Heart right ventricle (tissue), 16 donors: ENCODE measurements around the gene HSD17B3. TPM values are rescaled to one million over a fixed set of nuclear protein-coding genes. Genes with fewer than 3 reads are reported as not detected.
"Not testable (repeated sequence)": the region's sequence is repeated elsewhere in the genome, so short reads cannot be mapped to it uniquely, and the experiment has no call there.

ENCODE experiments used
- ATAC-seq, 8 donors: fragments of 200-7000 bp; cut with Tn5 transposase; one replicate each; pipeline ENCODE4 v1.9.1; 2020; ENCODE audit warnings: mild to moderate bottlenecking in 8 of 8, moderate library complexity in 8 of 8, moderate number of reproducible peaks in 1 of 8
- DNase-seq, 2 donors: peaks; one replicate each; pipeline ENCODE4 v3.0.0-alpha.2; 2020
- H3K27ac ChIP-seq, 10 donors: fragments of 200-600 bp; sonication (generic) in 2 of 10; one replicate each; pipeline versions ENCODE4 v1.5.0 to v1.8.0; 2020 to 2022; ENCODE audit warnings: mild to moderate bottlenecking in 3 of 10
- H3K27me3 ChIP-seq, 7 donors: fragments of 200-600 bp; one replicate each; pipeline ENCODE4 v1.8.0; 2021 to 2022; ENCODE audit warnings: mild to moderate bottlenecking in 2 of 7
- H3K36me3 ChIP-seq, 9 donors: fragments of 200-600 bp; sonication (generic) in 1 of 9; one replicate each; pipeline versions ENCODE4 v1.5.0 to v1.8.0; 2020 to 2022; ENCODE audit warnings: mild to moderate bottlenecking in 2 of 9
- H3K4me1 ChIP-seq, 9 donors: fragments of 200-600 bp; sonication (generic) in 1 of 9; one replicate each; pipeline versions ENCODE4 v1.5.0 to v1.8.0; 2020 to 2022; ENCODE audit warnings: mild to moderate bottlenecking in 4 of 9
- H3K4me3 ChIP-seq, 10 donors: fragments of 200-600 bp; sonication (generic) in 2 of 10; one replicate each; pipeline versions ENCODE4 v1.5.0 to v1.8.0; 2020 to 2022; ENCODE audit warnings: mild to moderate bottlenecking in 7 of 10, moderate library complexity in 2 of 10
- H3K9me3 ChIP-seq, 11 donors: fragments of 200-600 bp in 10 of 11; sonication (generic) in 2 of 11; one replicate each; pipeline versions ENCODE4 v1.5.0 to v1.8.0; 2013 to 2022; ENCODE audit warnings: mild to moderate bottlenecking in 2 of 11, control low read depth in 1 of 11, moderate library complexity in 1 of 11
- CTCF ChIP-seq, 9 donors: fragments of 200-600 bp; sonication (generic) in 2 of 9; IDR thresholded peaks; one replicate each; pipeline versions ENCODE4 v1.5.0 to v1.8.0; 2021 to 2022; ENCODE audit warnings: antibody characterized with exemption in 9 of 9, mild to moderate bottlenecking in 5 of 9, moderate library complexity in 1 of 9
- WGBS, 2 donors: extraction: QIAGEN DNeasy Blood & Tissue Kit; methylation state at CpG; one replicate each; pipeline ENCODE4 v1.1.7; 2013; ENCODE audit warnings: inconsistent platforms in 1 of 2; 5-methylcytosine and 5-hydroxymethylcytosine counted together
- intact Hi-C, 10 donors: fragments of 100-400 bp; cut with DNase I; formaldehyde crosslinking; loops; one replicate each; pipeline versions ENCODE4 v1.11.1 to v1.14.2; 2022
- polyA plus RNA-seq, 2 donors: library from polyadenylated mRNA; stranded (reverse); fragments of 200-250 nt; gene quantifications; one replicate each; pipeline ENCODE4 v1.2.3, GENCODE V29; 2013
- total RNA-seq, 10 donors: library from RNA; stranded (reverse); fragmentation: NEBNext Ultra II Directional in 3 of 10; extraction: Animal tissue kit (Norgen Biotek cat#: 25700) in 3 of 10; gene quantifications; one replicate each; pipeline versions ENCODE4 v1.2.1 to v1.2.4, GENCODE V29; 2021 to 2023
- donor health status: Arrhythmogenic right ventricular cardiomyopathy.
- donor health status: ischemic (EF 13 %, LVEDD 7.1; RV severe dilation, severe dysfunction).
- donor health status: healthy with polysubstance abuse.
- donor health status: DM: no; HTN: yes; CAD: no.
- donor health status: DM: no; HTN: no; CAD: no.
- donor health status: ischemic (EF 25% LVEDD 6.9; RV normal size, moderate dysfunction).
- donor health status: ischemic (EF 25% LVEDD 5.7; RV mildly dilated, moderate dysfunction).
- donor health status: healthy.
- donor health status: DM: yes; HTN: yes; CAD: no.
- donor health status: Ischemic cardiomyopathy.
- donor health status: ischemic (EF 35%, LVEDD 5.7; RV mildly dilated, moderate dysfunction).
- donor health status: nonischemic (EF 11% LVEDD 7.7; RV severe dilation, severe dysfunction).
- donor health status: DM: yes; HTN: yes; CAD: no.
- donor health status: PGD.
- donor health status: ischemic (EF 29% LVEDD 5.4; RV normal size, mild dysfunction).
- donor health status: nonischemic (EF 23%, LVEDD 6.1; RV moderate dilation, normal function).

Gene HSD17B3
- total and polyA plus RNA-seq, 12 donors, result 0.66 to 12.2 (median 1.2) TPM

DNA sequence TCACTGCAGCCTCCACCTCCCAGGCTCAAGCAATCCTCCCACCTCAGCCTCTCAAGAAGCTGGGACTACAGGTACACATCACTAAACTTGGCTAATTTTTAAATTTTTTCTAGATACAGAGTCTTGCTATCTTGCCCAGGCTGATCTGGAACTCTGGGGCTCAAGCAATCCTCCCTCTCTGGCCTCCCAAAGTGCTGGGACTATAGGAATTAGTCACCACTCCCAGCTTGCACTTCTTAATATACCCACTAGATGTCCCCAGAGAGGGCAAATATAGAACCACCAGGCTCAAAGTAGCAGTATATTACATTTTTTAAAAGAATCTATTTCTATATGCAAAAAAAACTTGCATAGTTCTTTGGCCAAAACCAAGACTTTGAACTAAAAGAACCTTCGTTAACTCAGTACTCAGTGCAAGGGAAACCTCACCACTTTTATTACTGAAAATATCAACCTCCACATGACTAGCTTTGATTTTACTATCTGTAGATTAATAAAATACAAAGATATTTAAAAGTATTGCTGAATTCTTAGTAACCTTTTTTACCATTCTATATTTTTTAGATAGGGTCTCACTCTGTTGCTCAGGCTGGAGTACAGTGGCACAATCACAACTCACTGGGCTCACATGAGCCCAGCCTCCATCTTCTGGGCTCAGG is 25.8 kb upstream of the HSD17B3 start:
- DNase-seq (peak in 1 of 2 donors; percentile 52), ATAC-seq (peak; percentile 29 to 86 (median 70))
- H3K27me3 ChIP-seq, result no peaks in the 10 kb centered on the region
- intact Hi-C loops, result loop anchor here in 9 of 10 donors (2.0 to 10.0 kb wide), 6 partner anchors 87 to 339 kb away; partner anchors contain the start of genes HABP4 (in 2 of the 9) and ZNF367 (in 2 of the 9)
- peaks cover 0 to 37% (median 3%) of the 10 kb centered on the region in 9 donors for H3K36me3 ChIP-seq
- WGBS, 2 donors, result 49 to 55% methylated on average over 1 of the region's 1 CpG
- no peaks in the 10 kb centered on the region for H3K4me1 ChIP-seq
- TF ChIP-seq CTCF (IDR thresholded peaks at IDR 0.05), result peak; percentile 81 to 90 (median 85)
- H3K27ac ChIP-seq, result no peak overlapping the region
- no peak overlapping the region for H3K4me3 ChIP-seq
- H3K9me3 ChIP-seq, result no peaks in the 10 kb centered on the region

- no peaks in the 10 kb centered on the region for H3K4me1 ChIP-seq
- no peak for ATAC-seq
- no peak for TF ChIP-seq CTCF (IDR thresholded peaks at IDR 0.05)
- H3K27ac ChIP-seq, result no peak overlapping the region
- H3K4me3 ChIP-seq, result no peak overlapping the region
- intact Hi-C loops, result loop anchor here in 5 of 10 donors (5.0 to 10.0 kb wide), 4 partner anchors 91 to 232 kb away; partner anchors contain the start of genes ZNF367 (in 2 of the 5) and HABP4 (in 1 of the 5)
- H3K9me3 ChIP-seq, result no peaks in the 10 kb centered on the region
- peaks cover 0 to 67% (median 15%) of the 10 kb centered on the region in 9 donors for H3K36me3 ChIP-seq
- no peaks in the 10 kb centered on the region for H3K27me3 ChIP-seq
- no peak for DNase-seq
These were observed 21.2 kb upstream of the HSD17B3 start for GRCh38 chr9:96323169-96323568.

GRCh38 chr9:96322736-96323135 is 20.8 kb upstream of the HSD17B3 start:
- not testable (repeated sequence) for ATAC-seq
- intact Hi-C loops, result loop anchor here in 5 of 10 donors (5.0 to 10.0 kb wide), 4 partner anchors 90 to 232 kb away; partner anchors contain the start of genes ZNF367 (in 2 of the 5) and HABP4 (in 1 of the 5)

DNA sequence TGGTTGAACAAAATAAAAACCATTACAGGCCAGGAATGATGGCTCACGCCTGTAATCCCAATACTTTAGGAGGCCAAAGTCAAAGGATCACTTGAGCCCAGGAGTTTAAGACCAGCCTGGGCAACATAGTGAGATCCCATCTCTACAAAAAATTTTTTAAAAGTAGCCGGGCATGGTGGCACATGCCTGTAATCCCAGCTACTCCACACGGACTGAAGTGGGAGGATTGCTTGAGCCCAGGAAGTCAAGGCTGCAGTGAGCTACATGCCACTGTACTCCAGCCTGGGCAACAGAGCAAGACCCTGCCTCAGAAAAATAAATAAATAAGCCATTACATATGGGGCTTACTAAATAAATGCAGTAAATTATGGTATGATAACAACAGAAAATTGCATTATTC is 20.2 kb upstream of the HSD17B3 start:
- not testable (repeated sequence) for DNase-seq, H3K27me3 ChIP-seq, ATAC-seq, H3K4me3 ChIP-seq, H3K9me3 ChIP-seq, H3K27ac ChIP-seq, H3K4me1 ChIP-seq
- 90 to 93% methylated on average over 3 of the region's 3 CpGs for WGBS, 2 donors
- intact Hi-C loops, result loop anchor here in 5 of 10 donors (5.0 to 10.0 kb wide), 4 partner anchors 90 to 233 kb away; partner anchors contain the start of genes ZNF367 (in 2 of the 5) and HABP4 (in 1 of the 5)
- peaks cover 0 to 70% (median 15%) of the 10 kb centered on the region in 9 donors for H3K36me3 ChIP-seq

More at GRCh38 chr9:96322736-96323135, 20.8 kb upstream of the HSD17B3 start:
- H3K27ac ChIP-seq, H3K4me1 ChIP-seq, H3K9me3 ChIP-seq, H3K27me3 ChIP-seq, DNase-seq, H3K4me3 ChIP-seq: not testable (repeated sequence)
- 94 to 95% methylated on average over 5 of the region's 5 CpGs for WGBS, 2 donors
- H3K36me3 ChIP-seq, result peaks cover 0 to 70% (median 15%) of the 10 kb centered on the region in 9 donors

GRCh38 chr9:96321515-96321914 is 19.5 kb upstream of the HSD17B3 start:
- Histone ChIP-seq H3K27ac (no peak overlapping the region), H3K4me1 (no peaks in the 10 kb centered on the region), H3K4me3 (no peak overlapping the region), H3K9me3 (no peaks in the 10 kb centered on the region), H3K36me3 (peaks cover 0 to 70% (median 15%) of the 10 kb centered on the region in 9 donors), H3K27me3 (no peaks in the 10 kb centered on the region)
- no peak for DNase-seq
- 79 to 88% methylated on average over 7 of the region's 7 CpGs for WGBS, 2 donors
- intact Hi-C loops, result loop anchor here in 5 of 10 donors (5.0 to 10.0 kb wide), 4 partner anchors 89 to 233 kb away; partner anchors contain the start of genes ZNF367 (in 2 of the 5) and HABP4 (in 1 of the 5)
- no peak for TF ChIP-seq CTCF (IDR thresholded peaks at IDR 0.05)
- no peak for ATAC-seq
